Stimulated activated memory B cell treated with anti-CD40 and anti-IgM and Interleukin-4, amounts not matched to agents 10 μg/mL and 1 μg/mL and 100 μg/mL, for 72 hours (primary cell): ENCODE results near the gene PNKD.
A peak's percentile ranks its signal among the peaks of the same experiment; 100 is the strongest.

Source experiments
- ATAC-seq: fragments of 150-1000 bp; cut with Tn5 transposase; 2 replicates; pipeline ENCODE4 v1.10.0; 2021
- H3K27ac Mint-ChIP-seq: one replicate; pipeline ENCODE4 v1.8.0; 2022; ENCODE audit warnings: mild to moderate bottlenecking, mixed read lengths
- H3K27me3 Mint-ChIP-seq: one replicate; pipeline ENCODE4 v1.8.0; 2022; ENCODE audit warnings: mixed read lengths
- H3K36me3 Mint-ChIP-seq: one replicate; pipeline ENCODE4 v1.8.0; 2022; ENCODE audit warnings: mixed read lengths
- H3K4me1 Mint-ChIP-seq: one replicate; pipeline ENCODE4 v1.8.0; 2022; ENCODE audit warnings: mixed read lengths
- H3K4me3 Mint-ChIP-seq: one replicate; pipeline ENCODE4 v1.8.0; 2022; ENCODE audit warnings: mild to moderate bottlenecking, moderate library complexity, mixed read lengths
- H3K9me3 Mint-ChIP-seq: one replicate; pipeline ENCODE4 v1.8.0; 2022; ENCODE audit warnings: mixed read lengths

The PNKD gene

DNA sequence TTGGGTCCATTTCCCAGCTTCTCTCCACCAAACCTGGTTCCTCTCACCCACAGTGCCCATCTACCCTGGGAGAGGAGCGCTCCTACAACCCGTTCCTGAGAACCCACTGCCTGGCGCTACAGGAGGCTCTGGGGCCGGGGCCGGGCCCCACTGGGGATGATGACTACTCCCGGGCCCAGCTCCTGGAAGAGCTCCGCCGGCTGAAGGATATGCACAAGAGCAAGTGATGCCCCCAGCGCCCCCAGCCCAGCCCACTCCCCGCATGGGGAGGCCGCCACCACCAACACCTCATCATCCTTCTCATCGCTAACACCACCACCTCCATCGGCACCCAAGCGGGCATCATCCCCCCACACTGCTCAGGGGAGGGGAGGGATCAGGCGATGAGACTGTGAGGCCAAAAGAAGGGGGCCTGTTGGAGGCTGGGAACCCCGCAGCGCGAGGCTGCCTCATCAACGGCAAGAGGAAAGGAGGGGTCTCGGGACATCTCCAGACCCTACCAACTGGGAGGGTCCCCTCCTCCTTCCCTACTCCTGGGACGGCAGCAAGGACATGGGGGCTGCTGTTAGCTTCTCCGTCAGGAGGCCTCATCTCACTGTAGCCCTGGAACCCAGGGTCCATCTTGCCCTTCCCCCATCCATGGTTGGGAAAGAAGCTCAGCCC is 74.6 kb downstream of the PNKD start:
- ATAC-seq: no peak
- no peak overlapping the region for H3K4me3 Mint-ChIP-seq

DNA sequence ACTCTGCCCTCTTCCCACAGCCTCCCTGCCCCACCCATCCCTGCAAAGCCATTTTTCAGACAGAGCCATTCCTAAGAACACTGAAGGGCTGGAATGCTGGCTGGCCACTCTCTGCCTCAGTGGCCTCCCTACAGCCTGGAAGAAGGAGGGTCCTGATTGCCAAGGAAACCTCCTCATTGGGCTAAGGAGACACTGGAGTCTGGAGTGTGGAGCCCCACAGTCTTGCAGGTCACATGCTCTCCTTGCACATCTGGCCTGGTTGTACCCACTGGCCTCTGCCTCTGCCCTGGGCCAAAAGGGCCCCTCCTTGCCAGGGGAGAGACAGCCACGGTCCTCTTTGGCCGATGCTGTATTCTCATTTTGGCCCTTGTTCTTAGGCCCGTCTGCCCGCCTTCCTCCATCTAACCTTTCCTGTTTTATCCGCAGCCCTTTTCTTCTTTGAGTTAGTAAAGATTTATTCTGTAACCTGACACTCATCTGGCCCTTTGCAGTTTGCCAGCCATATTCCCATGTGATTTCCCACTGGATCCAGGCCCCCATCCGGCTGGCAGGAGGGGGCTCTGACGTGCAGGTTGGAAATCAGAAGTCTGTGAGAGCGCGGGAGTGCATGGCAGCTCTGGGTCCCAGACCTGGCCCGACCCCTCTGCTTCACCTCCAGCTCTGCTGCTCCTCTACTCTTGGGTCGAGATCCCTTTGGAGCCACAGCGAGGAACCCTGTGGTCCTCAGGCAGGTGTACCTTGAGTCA is 75.3 kb downstream of the PNKD start:
- Mint-ChIP-seq H3K4me3 (no peak overlapping the region), H3K27me3 (no peaks in the 10 kb centered on the region), H3K9me3 (no peaks in the 10 kb centered on the region), H3K27ac (no peak overlapping the region), H3K36me3 (peaks cover 6% of the 10 kb centered on the region), H3K4me1 (no peaks in the 10 kb centered on the region)
- ATAC-seq: no peak

More for the DNA sequence above, 74.6 kb downstream of the PNKD start:
- Mint-ChIP-seq H3K36me3 (peaks cover 6% of the 10 kb centered on the region), H3K4me1 (no peaks in the 10 kb centered on the region), H3K27ac (no peak overlapping the region), H3K9me3 (no peaks in the 10 kb centered on the region), H3K27me3 (no peaks in the 10 kb centered on the region)

DNA sequence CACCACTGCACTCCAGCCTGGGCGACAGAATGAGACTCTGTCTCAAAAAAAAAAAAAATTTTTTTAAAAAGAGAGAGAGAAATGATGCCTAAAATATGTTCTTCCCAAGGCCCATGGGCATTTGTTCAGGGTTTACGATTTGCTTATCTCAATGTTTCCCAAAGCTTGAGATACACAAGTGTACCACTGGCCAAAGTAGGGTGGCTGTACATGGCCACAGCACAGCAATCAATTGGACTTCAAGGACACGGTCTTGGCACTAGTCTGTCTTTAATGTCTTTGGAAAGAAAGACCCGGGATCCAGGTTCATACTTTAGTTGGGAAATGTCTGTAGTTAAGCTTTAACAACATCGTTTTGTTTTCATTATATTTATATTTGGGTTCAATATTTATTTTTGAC is 76.9 kb downstream of the PNKD start:
- no peak for ATAC-seq
- H3K27me3 Mint-ChIP-seq: no peaks in the 10 kb centered on the region
- no peak overlapping the region for H3K4me3 Mint-ChIP-seq
- H3K27ac Mint-ChIP-seq: no peak overlapping the region
- peaks cover 6% of the 10 kb centered on the region for H3K36me3 Mint-ChIP-seq
- no peaks in the 10 kb centered on the region for H3K4me1 Mint-ChIP-seq
- H3K9me3 Mint-ChIP-seq: peaks cover 4% of the 10 kb centered on the region

DNA sequence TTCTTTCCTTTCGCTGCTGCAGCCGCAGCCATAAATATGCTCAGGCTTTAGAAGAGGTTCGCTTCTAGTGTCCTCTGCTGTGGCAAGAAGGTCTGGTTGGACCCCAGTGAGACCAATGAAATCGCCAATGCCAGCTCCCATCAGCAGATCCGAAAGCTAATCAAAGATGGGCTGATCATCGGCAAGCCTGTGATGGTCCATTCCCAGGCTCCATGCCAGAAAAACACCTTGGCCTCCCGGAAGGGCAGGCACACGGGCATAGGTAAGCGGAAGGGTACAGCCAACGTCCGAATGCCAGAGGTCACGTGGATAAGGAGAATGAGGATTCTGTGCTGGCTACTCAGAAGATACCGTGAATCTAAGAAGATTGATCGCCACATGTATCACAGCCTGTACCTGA is 83.7 kb downstream of the PNKD start:
- H3K4me1 Mint-ChIP-seq: peaks cover 7% of the 10 kb centered on the region

DNA sequence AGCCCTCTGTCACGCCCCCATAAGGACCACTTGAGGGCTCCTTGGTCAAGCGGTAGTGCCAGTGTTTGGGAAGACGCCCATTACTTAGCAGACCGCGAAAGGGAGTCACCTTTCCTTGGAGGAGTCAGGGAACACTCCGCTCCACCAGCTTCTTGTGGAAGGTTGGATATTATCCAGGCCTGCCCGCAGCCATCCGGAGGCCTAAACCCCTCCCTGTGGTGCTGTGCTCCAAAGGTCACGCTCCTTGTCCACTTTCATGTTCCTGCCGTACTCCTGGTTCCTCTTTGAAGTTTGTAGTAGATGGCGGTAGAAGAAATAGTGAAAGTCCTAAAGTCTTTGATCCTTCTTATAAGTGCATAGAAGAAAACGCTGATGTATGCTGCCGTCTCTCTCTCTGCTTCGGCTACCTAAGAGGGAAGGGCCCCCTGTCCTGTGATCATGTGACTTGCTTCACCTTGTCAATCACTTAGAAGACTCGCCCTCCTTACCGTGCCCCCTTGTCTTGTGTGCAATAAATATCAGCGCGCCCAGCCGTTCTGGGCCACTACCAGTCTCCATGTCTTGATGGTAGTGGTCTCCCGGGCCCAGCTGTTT is 84.6 kb downstream of the PNKD start:
- Mint-ChIP-seq H3K4me3 (no peak overlapping the region), H3K27me3 (no peaks in the 10 kb centered on the region), H3K36me3 (no peaks in the 10 kb centered on the region), H3K9me3 (peaks cover 4% of the 10 kb centered on the region), H3K27ac (no peak overlapping the region), H3K4me1 (peaks cover 11% of the 10 kb centered on the region)
- no peak for ATAC-seq

More for the DNA sequence above, 83.7 kb downstream of the PNKD start:
- Mint-ChIP-seq H3K36me3 (no peaks in the 10 kb centered on the region), H3K9me3 (peaks cover 4% of the 10 kb centered on the region), H3K4me3 (no peak overlapping the region), H3K27ac (no peak overlapping the region), H3K27me3 (no peaks in the 10 kb centered on the region)
- ATAC-seq: no peak

DNA sequence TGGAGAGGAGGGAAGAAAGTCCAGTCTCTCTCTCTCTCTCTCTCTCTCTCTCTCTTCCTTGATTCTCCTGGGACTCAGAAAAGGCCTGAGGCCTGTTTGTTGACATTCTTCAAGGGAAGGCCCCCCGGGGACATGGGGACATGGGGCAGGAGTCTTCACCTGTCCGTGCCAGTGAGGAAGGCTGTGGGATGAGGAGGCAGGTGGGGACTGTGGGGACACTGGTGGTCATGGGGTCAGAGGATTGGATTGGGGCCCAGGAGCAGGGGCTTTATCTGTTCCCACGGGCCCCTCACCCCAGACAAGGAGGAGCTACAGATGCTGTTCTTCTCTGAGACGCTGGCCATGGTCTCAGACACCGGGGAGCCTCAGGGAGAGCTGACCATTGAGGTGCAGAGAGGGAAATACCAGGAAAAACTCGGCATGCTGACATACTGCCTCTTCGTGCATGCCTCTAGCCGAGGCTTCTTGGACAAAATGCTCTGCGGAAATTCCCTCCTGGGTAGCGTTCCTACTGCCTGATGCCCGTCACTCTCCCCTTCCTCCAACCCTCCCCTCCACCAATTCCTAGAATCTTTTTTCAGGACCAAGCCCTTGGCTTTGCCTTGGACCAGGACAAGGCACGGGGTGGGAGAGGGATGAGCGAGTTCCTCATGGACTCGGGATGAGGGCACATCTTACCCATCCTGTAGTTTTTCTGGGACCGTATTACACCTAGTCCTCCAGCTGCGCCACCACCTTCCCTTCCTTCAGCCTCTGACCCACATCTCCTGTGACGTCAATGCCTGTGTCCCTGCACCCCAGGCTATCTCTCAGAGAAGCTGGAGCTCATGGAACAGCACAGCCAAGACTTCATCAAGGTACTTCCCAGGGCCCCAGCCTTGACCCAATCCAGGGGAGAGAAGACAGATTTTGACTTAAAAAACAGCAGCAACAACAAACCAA is 87.2 kb downstream of the PNKD start:
- no peak overlapping the region for H3K27ac Mint-ChIP-seq
- H3K36me3 Mint-ChIP-seq: no peaks in the 10 kb centered on the region
- H3K27me3 Mint-ChIP-seq: no peaks in the 10 kb centered on the region
- H3K4me1 Mint-ChIP-seq: peaks cover 17% of the 10 kb centered on the region
- ATAC-seq: no peak
- H3K9me3 Mint-ChIP-seq: no peaks in the 10 kb centered on the region
- H3K4me3 Mint-ChIP-seq: no peak overlapping the region

DNA sequence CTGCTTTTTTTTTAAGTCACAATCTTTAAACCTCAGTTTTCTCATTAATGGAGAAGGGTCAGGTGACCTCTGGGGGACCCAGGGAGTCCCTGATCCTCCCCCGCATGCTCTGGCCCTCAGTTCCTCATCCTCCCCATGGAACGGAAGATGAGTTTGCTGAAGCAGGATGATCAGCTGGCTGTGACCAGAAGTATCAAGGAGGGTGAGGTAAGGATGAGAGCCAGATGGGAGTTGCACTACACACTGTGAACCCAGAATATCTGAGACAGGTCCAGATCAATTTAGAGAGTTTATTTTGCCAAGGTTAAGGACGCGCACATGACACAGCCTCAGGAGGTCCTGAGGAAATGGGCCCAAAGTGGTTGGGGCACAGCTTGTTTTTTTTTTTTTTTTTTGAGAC is 90.1 kb downstream of the PNKD start:
- H3K9me3 Mint-ChIP-seq: no peaks in the 10 kb centered on the region
- peaks cover 23% of the 10 kb centered on the region for H3K4me1 Mint-ChIP-seq
- ATAC-seq: no peak
- no peak overlapping the region for H3K4me3 Mint-ChIP-seq
- no peaks in the 10 kb centered on the region for H3K27me3 Mint-ChIP-seq
- H3K27ac Mint-ChIP-seq: no peak overlapping the region
- no peaks in the 10 kb centered on the region for H3K36me3 Mint-ChIP-seq

DNA sequence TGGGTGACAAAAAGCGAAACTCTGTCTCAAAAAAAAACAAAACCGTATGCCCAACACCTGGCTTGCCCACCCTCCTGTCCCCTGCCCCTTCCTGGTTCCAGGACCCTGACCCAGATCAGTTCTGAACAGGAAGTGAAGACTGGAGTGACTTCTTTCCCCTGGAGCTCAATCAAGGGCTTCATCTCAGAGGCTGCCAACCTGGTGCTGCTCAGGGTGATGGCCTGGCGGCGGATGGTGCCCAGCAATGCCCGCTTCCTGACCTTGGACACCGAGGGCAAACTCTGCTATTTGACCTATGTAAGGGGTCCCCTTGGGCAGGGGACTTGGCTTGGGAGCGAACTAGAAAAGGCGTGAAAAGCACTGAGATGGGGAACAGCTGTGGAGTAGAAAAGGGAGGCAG is 92.3 kb downstream of the PNKD start:
- peaks cover 17% of the 10 kb centered on the region for H3K4me1 Mint-ChIP-seq
- H3K4me3 Mint-ChIP-seq: no peak overlapping the region
- H3K9me3 Mint-ChIP-seq: no peaks in the 10 kb centered on the region
- no peaks in the 10 kb centered on the region for H3K36me3 Mint-ChIP-seq
- ATAC-seq: peak; percentile 17
- H3K27me3 Mint-ChIP-seq: no peaks in the 10 kb centered on the region
- no peak overlapping the region for H3K27ac Mint-ChIP-seq

DNA sequence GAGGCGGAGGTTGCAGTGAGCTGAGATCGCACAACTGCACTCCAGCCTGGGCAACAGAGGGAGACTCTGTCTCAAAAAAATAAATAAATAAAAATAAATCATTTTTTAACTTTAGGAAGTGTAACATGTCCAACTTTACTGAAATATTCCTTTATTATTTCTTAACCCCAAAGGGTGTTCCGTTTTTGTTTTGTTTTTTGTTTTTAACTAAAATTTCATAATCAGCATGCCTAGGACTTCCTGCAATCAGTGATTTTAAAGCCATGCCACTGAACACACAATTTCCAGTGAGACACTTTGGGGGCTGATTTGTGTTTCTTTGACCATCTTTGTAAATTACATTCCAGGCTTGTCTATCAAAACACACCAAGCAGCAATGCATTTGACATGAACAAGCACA is 93.4 kb downstream of the PNKD start:
- Mint-ChIP-seq H3K27me3 (no peaks in the 10 kb centered on the region), H3K4me3 (no peak overlapping the region), H3K9me3 (no peaks in the 10 kb centered on the region), H3K27ac (no peak overlapping the region), H3K36me3 (no peaks in the 10 kb centered on the region), H3K4me1 (peaks cover 24% of the 10 kb centered on the region)
- ATAC-seq: no peak

DNA sequence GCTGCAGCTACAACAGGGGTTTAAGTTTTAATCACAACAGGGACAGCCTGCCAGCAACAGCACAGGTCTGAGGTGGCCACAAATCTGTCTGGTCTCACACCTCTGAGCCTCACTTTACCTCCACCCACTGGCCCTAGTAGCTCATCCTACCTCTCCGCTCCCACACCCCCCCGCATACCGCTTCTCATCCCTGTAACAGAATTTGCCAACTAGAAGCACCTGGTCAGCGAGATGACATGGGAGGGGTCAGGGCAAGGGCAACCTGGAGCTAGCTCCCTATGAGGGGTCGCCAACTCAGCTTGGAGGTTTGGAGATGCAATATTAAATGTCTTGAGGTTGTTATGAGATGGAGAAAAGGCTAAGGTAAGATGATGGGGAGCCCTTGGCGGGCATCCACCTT is 93.9 kb downstream of the PNKD start:
- peaks cover 26% of the 10 kb centered on the region for H3K4me1 Mint-ChIP-seq
- no peak overlapping the region for H3K4me3 Mint-ChIP-seq
- H3K9me3 Mint-ChIP-seq: no peaks in the 10 kb centered on the region
- H3K27me3 Mint-ChIP-seq: no peaks in the 10 kb centered on the region
- no peak overlapping the region for H3K27ac Mint-ChIP-seq
- no peak for ATAC-seq
- no peaks in the 10 kb centered on the region for H3K36me3 Mint-ChIP-seq

DNA sequence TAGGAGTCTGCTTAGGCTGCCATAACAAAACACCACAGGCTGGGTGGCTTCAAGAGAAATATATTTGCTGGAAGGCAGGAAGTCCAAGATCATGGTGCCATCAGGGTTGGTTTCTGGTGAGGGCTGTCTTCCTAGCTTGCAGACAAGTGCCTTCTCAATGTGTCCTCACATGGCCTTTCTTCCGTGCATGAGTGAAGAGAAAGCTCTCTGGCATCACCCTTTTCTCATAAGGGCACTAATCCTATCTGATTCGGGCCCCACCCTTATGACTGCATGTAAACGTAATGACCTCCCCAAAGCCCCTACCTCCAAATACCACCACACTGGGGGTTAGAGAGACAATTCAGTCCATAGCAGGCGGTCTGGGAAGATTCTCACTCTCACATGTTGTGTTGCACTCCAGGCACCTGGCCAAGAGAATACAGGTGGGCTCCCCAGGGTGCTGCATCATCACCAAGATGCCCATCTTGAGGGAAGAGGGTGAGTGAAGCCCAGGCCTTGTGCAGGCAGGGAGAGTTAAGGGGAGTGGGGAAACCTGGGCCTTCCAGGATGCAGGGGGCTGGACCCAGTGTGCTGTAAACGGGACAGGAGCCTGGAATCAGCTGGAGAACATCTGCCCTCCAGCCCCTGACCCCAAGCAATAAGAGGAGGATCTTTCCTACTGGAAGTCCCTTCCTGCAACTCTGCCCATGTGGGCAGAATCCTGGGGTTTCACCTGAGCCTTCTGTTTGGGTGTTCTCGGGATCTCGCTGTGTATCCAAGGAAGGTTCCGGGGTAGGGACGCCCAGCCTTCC is 96.5 kb downstream of the PNKD start:
- no peak for ATAC-seq
- no peaks in the 10 kb centered on the region for H3K36me3 Mint-ChIP-seq

DNA sequence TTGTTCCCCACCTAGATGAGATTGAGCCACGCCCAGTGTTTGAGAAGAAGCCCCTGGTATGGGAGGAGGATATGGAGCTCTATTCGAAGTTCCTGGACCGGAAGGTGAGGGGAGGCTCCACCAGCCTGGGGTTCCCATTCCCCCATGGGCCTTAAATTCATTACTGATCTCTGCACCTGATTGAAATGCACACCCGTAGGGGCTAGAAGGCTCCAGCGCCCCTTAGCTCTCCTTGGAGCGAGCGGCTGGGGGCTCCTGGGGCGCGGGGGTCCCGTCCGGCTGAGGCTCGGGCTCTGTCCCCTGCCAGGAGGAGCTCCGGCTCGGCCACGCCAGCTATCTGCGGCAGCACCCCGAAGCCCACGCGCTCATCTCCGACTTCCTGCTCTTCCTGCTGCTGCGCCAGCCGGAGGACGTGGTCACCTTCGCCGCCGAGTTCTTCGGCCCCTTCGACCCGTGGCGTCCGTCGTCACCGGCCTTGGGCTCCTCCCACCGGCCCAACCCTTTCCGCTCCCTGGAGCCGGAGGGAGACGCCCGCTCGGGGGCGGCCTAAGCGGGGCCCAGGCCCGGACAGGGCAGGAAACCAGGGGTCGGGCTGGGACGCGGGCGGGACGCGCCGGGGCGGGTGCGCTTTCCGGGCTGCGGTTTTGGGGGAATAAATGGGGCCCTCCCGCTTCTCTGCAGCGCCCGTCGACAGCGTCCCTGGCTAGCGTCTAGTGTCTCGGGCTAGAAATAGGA is 97.3 kb downstream of the PNKD start:
- no peaks in the 10 kb centered on the region for H3K9me3 Mint-ChIP-seq
- H3K36me3 Mint-ChIP-seq: no peaks in the 10 kb centered on the region
- H3K4me3 Mint-ChIP-seq: peak overlapping the region; percentile 81
- H3K27me3 Mint-ChIP-seq: no peaks in the 10 kb centered on the region
- peaks cover 38% of the 10 kb centered on the region for H3K4me1 Mint-ChIP-seq
- H3K27ac Mint-ChIP-seq: peak overlapping the region; percentile 81
- peak; percentile 94 for ATAC-seq

More for the DNA sequence above, 96.5 kb downstream of the PNKD start:
- H3K27ac Mint-ChIP-seq: peak overlapping the region; percentile 81
- H3K9me3 Mint-ChIP-seq: no peaks in the 10 kb centered on the region
- peak overlapping the region; percentile 81 for H3K4me3 Mint-ChIP-seq
- no peaks in the 10 kb centered on the region for H3K27me3 Mint-ChIP-seq
- peaks cover 40% of the 10 kb centered on the region for H3K4me1 Mint-ChIP-seq

DNA sequence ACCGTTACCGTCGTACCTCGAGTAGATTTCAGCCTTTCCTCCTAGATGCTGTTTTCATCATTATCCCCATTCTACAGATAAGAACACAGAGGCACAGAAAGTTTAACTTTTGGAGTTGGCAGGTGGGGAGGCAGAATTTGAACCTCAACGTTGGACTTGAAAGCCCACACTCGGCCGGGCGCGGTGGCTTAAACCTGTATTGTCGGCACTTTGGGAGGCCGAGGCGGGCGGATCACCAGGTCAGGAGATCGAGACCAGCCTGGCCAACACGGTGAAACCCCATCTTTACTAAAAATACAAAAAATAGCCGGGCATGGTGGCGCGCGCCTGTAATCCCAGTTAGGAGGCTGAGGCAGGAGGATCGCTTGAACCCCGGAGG is 97.8 kb downstream of the PNKD start:
- Mint-ChIP-seq H3K27ac (peak overlapping the region; percentile 81), H3K27me3 (no peaks in the 10 kb centered on the region), H3K4me1 (peaks cover 33% of the 10 kb centered on the region), H3K9me3 (no peaks in the 10 kb centered on the region), H3K4me3 (peak overlapping the region; percentile 81), H3K36me3 (no peaks in the 10 kb centered on the region)
- no peak for ATAC-seq

DNA sequence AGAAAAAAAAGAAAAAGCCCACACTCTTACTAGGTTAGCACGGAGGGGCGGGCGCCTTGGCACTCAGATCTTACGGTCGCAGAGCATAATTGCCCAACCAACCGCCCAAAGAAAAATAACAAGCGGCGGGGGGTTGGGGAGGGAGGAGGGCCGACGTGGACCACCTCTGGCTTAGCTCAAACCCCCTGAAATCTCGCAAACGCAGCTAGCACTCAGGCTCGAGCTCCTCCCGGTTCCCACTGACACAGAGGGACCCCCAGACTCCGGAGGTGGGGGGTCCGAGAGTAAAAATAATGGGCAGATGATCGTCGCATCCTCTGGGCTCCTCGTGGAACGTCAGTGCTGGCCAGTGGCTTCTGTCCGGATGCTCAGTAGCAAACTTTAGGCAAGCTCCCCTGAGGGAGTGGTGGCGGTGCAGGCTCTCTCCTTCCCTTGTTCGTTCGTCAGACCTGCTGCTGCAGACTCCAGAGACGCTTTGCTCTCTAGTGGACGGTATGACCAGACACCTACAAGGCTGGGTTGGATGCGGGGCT is 98.4 kb downstream of the PNKD start:
- no peak for ATAC-seq
- Mint-ChIP-seq H3K4me3 (peak overlapping the region; percentile 81), H3K9me3 (no peaks in the 10 kb centered on the region), H3K27ac (peak overlapping the region; percentile 81), H3K4me1 (peaks cover 33% of the 10 kb centered on the region), H3K36me3 (no peaks in the 10 kb centered on the region), H3K27me3 (no peaks in the 10 kb centered on the region)
